ENCODE results near the gene SNHG17.
A peak's percentile ranks its signal among the peaks of the same experiment; 100 is the strongest.
"Not testable (repeated sequence)": the region's sequence is repeated elsewhere in the genome, so short reads cannot be mapped to it uniquely, and the experiment has no call there.

Gene SNHG17

GRCh38 chr20:38447251-38447661 is 12.1 kb upstream of the SNHG17 start:
- DNase-seq, result no peak

DNA sequence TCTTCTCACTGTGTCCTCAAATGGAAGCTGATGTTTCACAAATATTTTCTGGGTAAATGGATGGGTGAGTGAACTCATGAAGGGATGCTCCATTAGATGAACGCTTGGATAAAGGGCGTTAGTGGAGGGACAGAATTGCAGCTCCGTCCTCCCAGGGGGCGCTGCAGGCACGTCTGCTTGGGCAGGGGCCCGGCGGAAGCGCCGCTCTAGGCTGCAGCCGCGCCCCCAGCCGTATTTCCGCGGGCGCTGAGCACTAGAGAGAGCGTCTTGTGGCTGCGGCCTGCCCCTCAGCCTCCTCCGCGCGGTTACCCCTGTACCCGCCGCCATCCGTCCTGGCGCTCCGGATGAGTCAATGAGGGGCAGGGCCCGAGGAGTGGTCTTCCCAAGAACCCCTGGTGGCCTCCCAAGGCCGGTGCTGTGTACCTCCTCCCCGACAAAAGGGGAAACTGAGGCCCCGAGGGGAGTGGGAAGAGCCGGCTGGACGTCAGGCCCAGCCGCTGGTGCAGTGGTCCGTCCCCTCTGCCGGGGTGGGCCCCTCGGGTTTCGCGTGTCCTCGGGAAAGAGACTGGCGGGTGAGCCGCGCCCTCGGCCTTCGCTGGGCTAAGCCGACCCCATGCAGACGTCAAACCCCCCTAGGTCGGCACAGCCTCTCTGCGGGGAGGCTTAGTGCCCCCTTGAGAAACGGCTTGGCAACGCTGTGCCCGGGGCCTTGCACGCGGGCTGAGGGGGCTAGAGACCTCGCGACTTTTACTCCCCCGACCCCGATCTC is 11.5 kb upstream of the SNHG17 start:
- peak; percentile 89 for DNase-seq

DNA sequence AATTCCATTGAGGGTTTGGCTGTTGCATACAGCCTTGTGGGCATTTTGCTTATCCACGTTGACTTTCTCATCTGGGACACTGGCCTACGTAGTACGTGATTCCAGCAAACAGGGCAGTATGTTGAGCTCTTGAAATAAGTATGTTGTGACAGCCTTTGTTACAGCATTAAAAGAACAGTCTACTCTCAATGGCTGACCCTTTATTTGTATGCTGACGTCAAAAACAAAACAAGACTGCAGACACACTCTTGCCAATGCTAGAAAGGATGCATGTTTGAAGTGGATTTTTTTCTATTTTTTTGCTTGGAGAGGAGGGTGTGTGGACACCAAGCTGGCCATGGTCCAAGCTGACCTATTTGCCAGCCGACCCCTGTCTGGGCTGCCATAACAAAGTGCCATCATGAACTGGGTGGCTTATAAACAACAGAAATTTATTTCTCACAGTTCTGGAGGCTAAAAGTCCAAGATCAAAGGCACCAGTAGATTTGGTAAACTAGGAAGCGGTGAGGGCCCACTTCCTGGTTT is 10.8 kb upstream of the SNHG17 start:
- no peak for DNase-seq

DNA sequence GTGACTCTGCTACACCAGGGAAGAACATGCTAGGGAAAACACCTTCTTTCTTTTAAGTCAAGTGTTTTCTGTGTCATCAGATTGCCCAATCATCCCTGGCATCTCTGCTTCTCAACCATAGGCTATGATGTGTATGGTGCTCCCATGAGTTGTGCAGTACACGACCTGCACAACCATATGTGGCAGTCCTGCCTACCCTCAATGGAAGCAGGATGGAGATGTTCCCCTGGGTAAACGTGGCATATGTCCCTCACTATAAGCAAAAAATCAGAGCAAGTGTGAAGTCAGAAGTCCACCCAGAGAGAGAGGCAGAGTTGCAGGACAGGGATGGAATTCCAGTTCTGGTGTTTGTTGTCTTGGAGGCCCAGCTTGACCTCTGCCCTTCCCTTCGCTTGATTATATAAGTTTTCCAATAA is 10.3 kb upstream of the SNHG17 start:
- DNase-seq, result no peak

DNA sequence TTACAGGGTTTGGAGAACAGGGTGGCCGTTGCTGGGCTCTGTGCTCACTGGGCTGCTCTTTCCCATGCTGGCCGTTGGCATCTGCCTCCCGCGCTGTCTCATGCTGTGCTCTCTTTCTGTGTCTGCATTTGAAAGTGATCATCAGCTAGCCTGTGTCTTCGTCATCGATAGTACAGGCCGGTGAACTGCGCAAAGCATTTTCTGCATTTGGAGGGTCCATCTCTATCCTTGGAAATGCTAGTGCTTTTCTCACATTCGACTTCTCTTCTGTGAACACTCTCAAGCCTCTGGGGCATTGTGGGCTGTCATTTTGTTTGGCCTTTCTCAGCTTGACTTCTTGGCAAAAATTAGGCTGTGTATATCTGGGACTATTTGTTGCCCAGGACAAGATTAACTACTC is 6.8 kb upstream of the SNHG17 start:
- no peak for DNase-seq

DNA sequence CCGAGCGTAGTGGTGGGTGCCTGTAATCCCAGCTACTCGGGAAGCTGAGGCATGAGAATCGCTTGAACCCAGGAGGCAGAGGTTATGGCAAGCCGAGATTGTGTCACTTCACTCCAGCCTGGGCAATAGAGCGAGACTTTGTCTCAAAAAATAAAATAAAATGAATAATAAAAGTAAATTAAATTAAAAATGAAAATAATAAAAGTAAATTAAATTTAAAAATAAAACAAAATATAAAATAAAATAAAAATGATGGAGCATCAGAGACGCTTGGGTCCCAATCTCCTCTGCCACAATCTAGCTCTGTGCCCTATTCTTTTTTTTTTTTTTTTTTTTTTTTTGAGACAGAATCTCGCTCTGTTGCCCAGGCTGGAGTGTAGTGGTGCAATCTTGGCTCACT is 6.0 kb upstream of the SNHG17 start:
- DNase-seq, result not testable (repeated sequence)

- DNase-seq, result no peak
Measured at GRCh38 chr20:38437796-38438195, 2.7 kb upstream of the SNHG17 start.

DNA sequence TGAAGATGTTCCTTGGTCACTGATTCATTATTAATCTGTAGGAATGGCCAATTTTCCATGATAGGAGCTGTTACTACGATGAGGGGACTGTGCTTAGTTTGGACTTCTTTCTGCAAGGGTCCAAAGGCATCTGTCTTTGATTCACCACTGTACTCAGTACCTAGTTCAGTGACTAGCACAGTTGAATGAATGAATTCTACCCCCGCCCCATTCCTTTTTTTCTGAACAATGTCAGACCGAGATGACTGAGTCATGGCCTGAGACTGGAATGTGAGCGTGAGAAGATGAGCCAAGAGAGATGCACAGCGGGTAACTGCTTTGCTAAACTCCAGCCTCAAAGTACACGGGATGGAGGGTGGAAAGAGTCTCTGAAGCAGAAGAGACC is 419 bp upstream of the SNHG17 start:
- DNase-seq, result no peak

DNA sequence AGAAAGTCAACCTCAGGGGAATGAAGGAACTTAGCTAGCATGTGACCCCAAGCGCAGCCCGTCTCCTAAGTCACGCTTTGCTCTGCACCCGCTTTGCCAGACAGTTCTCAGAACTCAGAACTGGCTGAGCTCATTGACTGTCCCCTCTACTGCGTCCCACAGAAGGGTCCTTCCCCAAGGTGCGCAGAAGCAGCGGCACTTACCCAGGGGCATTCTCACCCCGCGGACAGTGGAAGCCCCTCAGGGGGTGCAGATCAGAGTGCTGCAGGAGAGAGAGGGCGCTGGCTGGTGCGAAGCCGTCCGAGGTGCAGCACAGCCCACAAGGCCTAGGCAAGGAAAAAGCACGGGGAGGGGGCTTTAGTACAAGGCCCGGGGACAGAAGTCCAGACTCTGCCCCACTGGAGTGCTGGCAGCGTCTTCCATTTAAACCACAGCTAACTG is 807 bp downstream of the SNHG17 start:
- DNase-seq, result peak; percentile 39

GRCh38 chr20:38433304-38433972 is 1.7 kb downstream of the SNHG17 start:
- DNase-seq, result no peak

- not testable (repeated sequence) for DNase-seq
Measured at GRCh38 chr20:38432870-38433269, 2.3 kb downstream of the SNHG17 start.

DNA sequence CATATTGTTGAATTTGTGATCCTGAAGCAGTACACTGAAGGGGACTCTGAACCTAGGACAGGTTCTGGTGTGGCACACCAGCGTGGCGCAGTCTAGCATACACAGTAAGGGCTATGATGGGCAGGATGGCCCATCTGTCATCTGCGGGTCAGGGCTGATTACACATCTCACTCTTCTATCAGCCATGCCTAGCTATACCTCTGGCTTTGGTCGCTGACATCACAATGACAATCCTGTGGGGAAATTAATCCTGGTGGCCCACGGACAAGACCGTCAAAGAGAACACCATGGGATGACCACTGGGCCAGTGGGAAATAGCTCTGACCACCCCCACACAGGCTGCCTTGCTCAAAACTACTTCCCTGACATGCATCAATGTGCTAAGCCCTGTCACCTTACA is 2.8 kb downstream of the SNHG17 start:
- DNase-seq, result no peak

DNA sequence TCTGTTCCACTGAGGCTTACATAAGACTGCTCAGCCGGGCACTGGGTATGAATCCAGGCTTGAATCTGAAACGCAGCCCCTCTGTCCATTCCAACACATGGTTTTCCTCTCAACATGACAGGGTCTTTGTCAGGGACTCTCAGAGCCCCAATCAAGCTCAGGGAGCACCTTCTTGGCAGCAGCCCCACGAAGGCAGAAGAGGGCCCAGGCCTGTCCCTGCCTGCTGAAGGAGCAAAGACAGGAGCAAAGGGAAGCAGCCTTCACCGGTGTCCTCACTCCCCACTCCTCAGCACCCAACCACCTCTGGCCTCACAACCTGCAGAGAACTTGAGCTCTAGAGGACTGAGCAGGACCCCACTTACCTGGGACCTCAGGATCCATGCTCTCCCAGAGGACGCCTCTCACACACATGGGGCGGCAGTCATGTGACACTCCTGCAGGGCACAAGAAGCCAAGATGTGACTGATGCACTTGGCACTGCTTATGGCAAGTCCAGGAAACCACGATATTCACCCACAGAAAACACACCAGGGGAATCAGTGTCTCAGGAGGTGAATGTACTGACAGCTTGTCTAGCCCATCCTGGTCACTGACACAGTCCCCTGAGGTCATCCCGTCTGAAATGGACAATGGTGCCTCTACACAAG is 4.3 kb downstream of the SNHG17 start:
- DNase-seq, result no peak

- no peak for DNase-seq
Measured at GRCh38 chr20:38429301-38429700, 5.8 kb downstream of the SNHG17 start.

DNA sequence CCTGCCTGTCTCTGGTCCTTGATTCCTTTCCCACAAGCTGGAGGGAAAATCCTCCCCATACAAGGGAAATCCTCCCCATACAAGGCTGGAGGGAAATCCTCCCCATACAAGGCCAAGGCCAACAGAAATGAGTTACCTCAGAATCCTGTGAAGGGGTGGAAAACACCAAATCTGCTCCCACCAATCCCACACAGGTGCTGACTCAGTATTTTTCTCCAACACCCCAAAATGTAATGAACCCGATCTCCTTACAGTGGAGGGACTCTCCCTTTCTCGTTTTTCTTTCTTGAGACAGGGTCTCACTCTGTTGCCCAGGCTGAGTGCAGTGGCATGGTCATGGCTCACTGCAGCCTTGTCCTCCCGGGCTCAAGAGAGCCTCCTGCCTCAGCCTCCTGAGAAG is 6.3 kb downstream of the SNHG17 start:
- DNase-seq, result no peak

GRCh38 chr20:38427655-38428023 is 7.5 kb downstream of the SNHG17 start:
- no peak for DNase-seq

- DNase-seq, result peak; percentile 92
Measured at GRCh38 chr20:38426006-38426897, 8.9 kb downstream of the SNHG17 start.

- no peak for DNase-seq
Measured at GRCh38 chr20:38424401-38424800, 10.7 kb downstream of the SNHG17 start.

DNA sequence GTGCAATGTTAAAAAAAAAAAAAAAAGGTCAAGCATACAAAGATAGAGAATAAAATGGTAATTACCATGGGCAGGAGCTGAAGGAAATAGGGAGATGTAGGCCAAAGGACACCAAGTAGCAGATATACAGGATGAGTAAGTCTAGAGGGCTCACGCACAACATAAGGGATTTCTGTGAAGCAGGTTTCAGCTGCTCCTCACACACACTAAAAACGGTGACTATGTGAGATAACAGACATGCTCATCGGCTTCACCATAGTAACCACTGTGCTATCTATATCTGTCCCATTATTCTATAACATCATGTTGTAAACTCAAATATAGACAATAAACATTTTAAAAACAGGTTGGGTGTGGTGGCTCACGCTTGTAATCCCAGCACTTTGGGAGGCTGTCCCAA is 11.6 kb downstream of the SNHG17 start:
- no peak for DNase-seq

- no peak for DNase-seq
Measured at GRCh38 chr20:38421915-38422314, 13.2 kb downstream of the SNHG17 start.

- no peak for DNase-seq
Measured at GRCh38 chr20:38420388-38421085, 14.6 kb downstream of the SNHG17 start.
